ENCODE data around the gene DUOXA1. TPM values are rescaled to one million over a fixed set of nuclear protein-coding genes. Genes with fewer than 3 reads are reported as not detected.
"Not testable (repeated sequence)": the region's sequence is repeated elsewhere in the genome, so short reads cannot be mapped to it uniquely, and the experiment has no call there.

Gene DUOXA1
- total RNA-seq, 2 experiments from 2014 or later: 0.19 to 0.36 TPM

- no peaks in the 10 kb centered on the region for H3K9me3 Mint-ChIP-seq
- no peak overlapping the region for H3K27ac Mint-ChIP-seq
- intact Hi-C loops (cut with micrococcal nuclease): no loop called here
- H3K4me3 Mint-ChIP-seq: no peak overlapping the region
- peaks cover 19% of the 10 kb centered on the region for H3K27me3 Mint-ChIP-seq
- ChIA-PET CTCF (interaction anchor here (1.0 to 2.3 kb wide), 2 partner anchors 12 to 58 kb away, joined by 3 to 9 read pairs; no protein-coding TSS in a partner anchor), POLR2A (no interaction called here)
- H3K4me1 Mint-ChIP-seq (ENCODE audit: low read depth): no peaks in the 10 kb centered on the region
- no peak for DNase-seq
- no peaks in the 10 kb centered on the region for H3K36me3 Mint-ChIP-seq
Measured at GRCh38 chr15:45106002-45106790, 23.5 kb downstream of the DUOXA1 start.

GRCh38 chr15:45105586-45105985 is 24.1 kb downstream of the DUOXA1 start:
- no peak overlapping the region for H3K4me3 Mint-ChIP-seq
- peaks cover 18% of the 10 kb centered on the region for H3K27me3 Mint-ChIP-seq
- no peaks in the 10 kb centered on the region for H3K4me1 Mint-ChIP-seq (ENCODE audit: low read depth)
- ChIA-PET POLR2A (no interaction called here), CTCF (interaction anchor here (1.0 to 2.3 kb wide), 2 partner anchors 13 to 58 kb away, joined by 3 to 9 read pairs; no protein-coding TSS in a partner anchor)
- intact Hi-C loops (cut with micrococcal nuclease): no loop called here
- H3K9me3 Mint-ChIP-seq: no peaks in the 10 kb centered on the region
- no peak overlapping the region for H3K27ac Mint-ChIP-seq
- H3K36me3 Mint-ChIP-seq: no peaks in the 10 kb centered on the region
- DNase-seq: no peak

- POLR2A ChIA-PET; H3K4me1 Mint-ChIP-seq (ENCODE audit: low read depth); H3K27ac Mint-ChIP-seq; H3K9me3 Mint-ChIP-seq; H3K36me3 Mint-ChIP-seq; DNase-seq; intact Hi-C loops (cut with micrococcal nuclease); H3K4me3 Mint-ChIP-seq; CTCF ChIA-PET: not testable (repeated sequence)
- H3K27me3 Mint-ChIP-seq: peaks cover 10% of the 10 kb centered on the region
Measured at GRCh38 chr15:45104170-45104569, 25.5 kb downstream of the DUOXA1 start.

- no peaks in the 10 kb centered on the region for H3K9me3 Mint-ChIP-seq
- no peaks in the 10 kb centered on the region for H3K36me3 Mint-ChIP-seq
- POLR2A ChIA-PET: no interaction called here
- CTCF ChIA-PET: interaction anchor here (1.5 kb wide), 1 partner anchor 16 kb away, joined by 4 read pairs; no protein-coding TSS in a partner anchor
- H3K27ac Mint-ChIP-seq: no peak overlapping the region
- H3K4me3 Mint-ChIP-seq: no peak overlapping the region
- H3K4me1 Mint-ChIP-seq (ENCODE audit: low read depth): no peaks in the 10 kb centered on the region
- DNase-seq: no peak
- intact Hi-C loops (cut with micrococcal nuclease): no loop called here
- peaks cover 10% of the 10 kb centered on the region for H3K27me3 Mint-ChIP-seq
Measured at GRCh38 chr15:45102226-45102625, 27.5 kb downstream of the DUOXA1 start.

- POLR2A ChIA-PET: no interaction called here
- H3K9me3 Mint-ChIP-seq: no peaks in the 10 kb centered on the region
- no peaks in the 10 kb centered on the region for H3K4me1 Mint-ChIP-seq (ENCODE audit: low read depth)
- CTCF ChIA-PET: interaction anchor here (1.5 kb wide), 1 partner anchor 16 kb away, joined by 4 read pairs; no protein-coding TSS in a partner anchor
- H3K4me3 Mint-ChIP-seq: no peak overlapping the region
- DNase-seq: no peak
- H3K27me3 Mint-ChIP-seq: peaks cover 8% of the 10 kb centered on the region
- no peak overlapping the region for H3K27ac Mint-ChIP-seq
- no peaks in the 10 kb centered on the region for H3K36me3 Mint-ChIP-seq
- intact Hi-C loops (cut with micrococcal nuclease): no loop called here
Measured at GRCh38 chr15:45101749-45102148, 27.9 kb downstream of the DUOXA1 start.

- no peak overlapping the region for H3K4me3 Mint-ChIP-seq
- H3K36me3 Mint-ChIP-seq: no peaks in the 10 kb centered on the region
- DNase-seq: no peak
- H3K4me1 Mint-ChIP-seq (ENCODE audit: low read depth): no peaks in the 10 kb centered on the region
- peaks cover 2% of the 10 kb centered on the region for H3K27me3 Mint-ChIP-seq
- no peaks in the 10 kb centered on the region for H3K9me3 Mint-ChIP-seq
- intact Hi-C loops (cut with micrococcal nuclease): no loop called here
- ChIA-PET CTCF (interaction anchor here (1.5 kb wide), 1 partner anchor 17 kb away, joined by 4 read pairs; no protein-coding TSS in a partner anchor), POLR2A (no interaction called here)
- H3K27ac Mint-ChIP-seq: no peak overlapping the region
Measured at GRCh38 chr15:45100884-45101625, 28.6 kb downstream of the DUOXA1 start.

GRCh38 chr15:45099549-45100165 is 30.0 kb downstream of the DUOXA1 start:
- H3K27ac Mint-ChIP-seq: no peak overlapping the region
- H3K27me3 Mint-ChIP-seq: peaks cover 1% of the 10 kb centered on the region
- H3K4me3 Mint-ChIP-seq: no peak overlapping the region
- POLR2A ChIA-PET: no interaction called here
- intact Hi-C loops (cut with micrococcal nuclease): no loop called here
- no peak for DNase-seq
- H3K36me3 Mint-ChIP-seq: no peaks in the 10 kb centered on the region
- H3K9me3 Mint-ChIP-seq: no peaks in the 10 kb centered on the region
- CTCF ChIA-PET: interaction anchor here (0.6 kb wide), 1 partner anchor 11 kb away, joined by 3 read pairs; no protein-coding TSS in a partner anchor
- no peaks in the 10 kb centered on the region for H3K4me1 Mint-ChIP-seq (ENCODE audit: low read depth)

- peaks cover 1% of the 10 kb centered on the region for H3K27me3 Mint-ChIP-seq
- no peaks in the 10 kb centered on the region for H3K36me3 Mint-ChIP-seq
- ChIA-PET POLR2A (no interaction called here), CTCF (interaction anchor here (2.3 kb wide), 1 partner anchor 20 kb away, joined by 8 read pairs; no protein-coding TSS in a partner anchor)
- no peak overlapping the region for H3K27ac Mint-ChIP-seq
- H3K4me3 Mint-ChIP-seq: no peak overlapping the region
- no peak for DNase-seq
- H3K9me3 Mint-ChIP-seq: no peaks in the 10 kb centered on the region
- intact Hi-C loops (cut with micrococcal nuclease): no loop called here
- no peaks in the 10 kb centered on the region for H3K4me1 Mint-ChIP-seq (ENCODE audit: low read depth)
Measured at GRCh38 chr15:45097466-45097865, 32.2 kb downstream of the DUOXA1 start.

GRCh38 chr15:45095661-45096060 is 34.0 kb downstream of the DUOXA1 start:
- Mint-ChIP-seq H3K4me3 (no peak overlapping the region), H3K27ac (no peak overlapping the region), H3K9me3 (no peaks in the 10 kb centered on the region), H3K4me1 (ENCODE audit: low read depth) (no peaks in the 10 kb centered on the region), H3K36me3 (no peaks in the 10 kb centered on the region), H3K27me3 (peaks cover 9% of the 10 kb centered on the region)
- CTCF ChIA-PET: interaction anchor here (1.9 kb wide), 1 partner anchor 22 kb away, joined by 7 read pairs; no protein-coding TSS in a partner anchor
- DNase-seq: no peak
- intact Hi-C loops (cut with micrococcal nuclease): no loop called here
- POLR2A ChIA-PET: no interaction called here

- ChIA-PET POLR2A (no interaction called here), CTCF (interaction anchor here (1.9 kb wide), 1 partner anchor 24 kb away, joined by 7 read pairs; no protein-coding TSS in a partner anchor)
- Mint-ChIP-seq H3K9me3 (no peaks in the 10 kb centered on the region), H3K4me1 (ENCODE audit: low read depth) (no peaks in the 10 kb centered on the region), H3K4me3 (no peak overlapping the region), H3K36me3 (no peaks in the 10 kb centered on the region), H3K27ac (no peak overlapping the region), H3K27me3 (peaks cover 14% of the 10 kb centered on the region)
- intact Hi-C loops (cut with micrococcal nuclease): no loop called here
- DNase-seq: no peak
Measured at GRCh38 chr15:45094358-45094730, 35.3 kb downstream of the DUOXA1 start.

- Mint-ChIP-seq H3K27ac (no peak overlapping the region), H3K27me3 (peaks cover 16% of the 10 kb centered on the region), H3K4me1 (ENCODE audit: low read depth) (no peaks in the 10 kb centered on the region), H3K4me3 (no peak overlapping the region), H3K9me3 (no peaks in the 10 kb centered on the region), H3K36me3 (no peaks in the 10 kb centered on the region)
- intact Hi-C loops (cut with micrococcal nuclease): no loop called here
- CTCF ChIA-PET: no interaction called here
- DNase-seq: no peak
- POLR2A ChIA-PET: interaction anchor here (0.6 kb wide), 1 partner anchor 49 kb away, joined by 3 read pairs; no protein-coding TSS in a partner anchor
Measured at GRCh38 chr15:45093622-45094357, 35.9 kb downstream of the DUOXA1 start.
